ENCODE data around the gene MACROD2.

MACROD2 gene

DNA sequence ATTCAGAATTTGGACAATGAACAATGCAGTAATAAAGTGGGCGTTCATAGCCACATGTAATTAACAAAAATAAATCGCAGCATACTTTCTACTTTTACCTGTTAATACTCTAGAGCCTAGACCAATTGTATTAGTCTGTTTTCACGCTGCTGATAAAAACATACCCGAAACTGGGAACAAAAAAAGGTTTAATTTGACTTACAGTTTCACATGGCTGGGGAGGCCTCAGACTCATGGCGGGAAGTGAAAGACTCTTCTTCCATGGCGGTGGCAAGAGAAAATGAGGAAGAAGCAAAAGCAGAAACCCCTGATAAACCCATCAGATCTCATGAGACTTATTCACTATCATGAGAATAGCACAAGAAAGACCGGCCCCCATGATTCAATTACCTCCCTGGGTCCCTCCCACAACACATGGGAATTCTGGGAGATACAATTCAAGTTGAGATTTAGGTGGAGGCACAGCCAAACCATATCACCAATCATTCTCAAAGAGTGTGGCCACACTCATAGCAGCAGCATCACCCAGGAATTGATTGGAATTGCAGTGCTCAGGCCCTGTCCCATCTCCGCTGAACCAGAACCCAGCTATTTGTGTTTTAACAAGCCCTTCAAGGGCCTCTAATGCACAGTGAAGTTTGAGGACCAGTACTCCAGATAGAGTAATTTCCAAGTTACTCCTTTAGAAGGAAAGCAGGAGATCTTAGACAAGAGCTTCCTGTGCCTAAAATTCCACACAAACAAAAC is 1927.9 kb downstream of the MACROD2 start:
- no peak for TF ChIP-seq CTCF (conservative IDR thresholded peaks at IDR 0.05; ENCODE audit: low read depth, low read length)
- DNase-seq (ENCODE audit: low read depth), result no peak

GRCh38 chr20:15924556-15924955 is 1929.2 kb downstream of the MACROD2 start:
- H3K4me3 ChIP-seq (ENCODE audit: low read depth, low read length), result no peak overlapping the region
- no peak for TF ChIP-seq CTCF (conservative IDR thresholded peaks at IDR 0.05; ENCODE audit: low read depth, low read length)
- no peak for DNase-seq (ENCODE audit: low read depth)

More for the DNA sequence above, 1927.9 kb downstream of the MACROD2 start:
- no peak overlapping the region for H3K4me3 ChIP-seq (ENCODE audit: low read depth, low read length)

- H3K4me3 ChIP-seq (ENCODE audit: low read depth, low read length), result no peak overlapping the region
- no peak for TF ChIP-seq CTCF (conservative IDR thresholded peaks at IDR 0.05; ENCODE audit: low read depth, low read length)
- DNase-seq (ENCODE audit: low read depth), result no peak
Measured at GRCh38 chr20:15925376-15925775, 1930.1 kb downstream of the MACROD2 start.

GRCh38 chr20:15927893-15928650 is 1932.8 kb downstream of the MACROD2 start:
- no peak for DNase-seq (ENCODE audit: low read depth)
- no peak overlapping the region for H3K4me3 ChIP-seq (ENCODE audit: low read depth, low read length)
- TF ChIP-seq CTCF (conservative IDR thresholded peaks at IDR 0.05; ENCODE audit: low read depth, low read length), result no peak

- TF ChIP-seq CTCF (conservative IDR thresholded peaks at IDR 0.05; ENCODE audit: low read depth, low read length), result no peak
- no peak overlapping the region for H3K4me3 ChIP-seq (ENCODE audit: low read depth, low read length)
- no peak for DNase-seq (ENCODE audit: low read depth)
Measured at GRCh38 chr20:15928946-15929345, 1933.6 kb downstream of the MACROD2 start.

GRCh38 chr20:15930311-15931305 is 1935.3 kb downstream of the MACROD2 start:
- H3K4me3 ChIP-seq (ENCODE audit: low read depth, low read length), result no peak overlapping the region
- peak; percentile 72 for TF ChIP-seq CTCF (conservative IDR thresholded peaks at IDR 0.05; ENCODE audit: low read depth, low read length)
- peak; percentile 72 for DNase-seq (ENCODE audit: low read depth)
